ENCODE measurements around the gene C1S.
"Not testable (repeated sequence)": the region's sequence is repeated elsewhere in the genome, so short reads cannot be mapped to it uniquely, and the experiment has no call there.

The C1S gene

GRCh38 chr12:7054925-7055324 lies 5.6 kb upstream of the C1S start:
- Histone ChIP-seq H3K36me3 (replicated peaks) (no peaks in the 10 kb centered on the region), H3K4me3 (ENCODE audit: low read depth, low read length) (no peak overlapping the region), H3K27me3 (replicated peaks) (no peaks in the 10 kb centered on the region), H3K27ac (no peak overlapping the region)
- DNase-seq: no peak
- TF ChIP-seq CTCF (IDR thresholded peaks at IDR 0.05; ENCODE audit: low read depth, low read length, missing control alignments): no peak
- in situ Hi-C loops (cut with HindIII; ENCODE audit: low pct_ligation_motif_present, low sequenced_read_pairs): no loop called here

GRCh38 chr12:7055736-7056135 lies 4.8 kb upstream of the C1S start:
- H3K36me3 ChIP-seq (replicated peaks); DNase-seq; H3K4me3 ChIP-seq (ENCODE audit: low read depth, low read length); H3K27ac ChIP-seq; H3K27me3 ChIP-seq (replicated peaks); in situ Hi-C loops (cut with HindIII; ENCODE audit: low pct_ligation_motif_present, low sequenced_read_pairs): not testable (repeated sequence)

GRCh38 chr12:7058163-7058845 lies 2.2 kb upstream of the C1S start:
- no peak overlapping the region for H3K27ac ChIP-seq
- H3K36me3 ChIP-seq (replicated peaks): no peaks in the 10 kb centered on the region
- H3K4me3 ChIP-seq (ENCODE audit: low read depth, low read length): no peak overlapping the region
- in situ Hi-C loops (cut with HindIII; ENCODE audit: low pct_ligation_motif_present, low sequenced_read_pairs): no loop called here
- no peak for TF ChIP-seq CTCF (IDR thresholded peaks at IDR 0.05; ENCODE audit: low read depth, low read length, missing control alignments)
- H3K27me3 ChIP-seq (replicated peaks): no peaks in the 10 kb centered on the region
- DNase-seq: no peak

GRCh38 chr12:7058850-7059395 lies 1.6 kb upstream of the C1S start:
- H3K4me3 ChIP-seq (ENCODE audit: low read depth, low read length): no peak overlapping the region
- H3K27me3 ChIP-seq (replicated peaks): no peaks in the 10 kb centered on the region
- TF ChIP-seq CTCF (IDR thresholded peaks at IDR 0.05; ENCODE audit: low read depth, low read length, missing control alignments): no peak
- DNase-seq: no peak
- in situ Hi-C loops (cut with HindIII; ENCODE audit: low pct_ligation_motif_present, low sequenced_read_pairs): no loop called here
- no peaks in the 10 kb centered on the region for H3K36me3 ChIP-seq (replicated peaks)
- H3K27ac ChIP-seq: no peak overlapping the region

GRCh38 chr12:7059780-7060179 lies 738 bp upstream of the C1S start:
- no peak for DNase-seq
- Histone ChIP-seq H3K36me3 (replicated peaks) (no peaks in the 10 kb centered on the region), H3K27ac (no peak overlapping the region), H3K4me3 (ENCODE audit: low read depth, low read length) (no peak overlapping the region), H3K27me3 (replicated peaks) (no peaks in the 10 kb centered on the region)
- no peak for TF ChIP-seq CTCF (IDR thresholded peaks at IDR 0.05; ENCODE audit: low read depth, low read length, missing control alignments)
- in situ Hi-C loops (cut with HindIII; ENCODE audit: low pct_ligation_motif_present, low sequenced_read_pairs): no loop called here

GRCh38 chr12:7061138-7061537 lies 620 bp downstream of the C1S start:
- Histone ChIP-seq H3K27ac (no peak overlapping the region), H3K4me3 (ENCODE audit: low read depth, low read length) (no peak overlapping the region), H3K27me3 (replicated peaks) (no peaks in the 10 kb centered on the region), H3K36me3 (replicated peaks) (no peaks in the 10 kb centered on the region)
- no peak for DNase-seq
- TF ChIP-seq CTCF (IDR thresholded peaks at IDR 0.05; ENCODE audit: low read depth, low read length, missing control alignments): no peak
- in situ Hi-C loops (cut with HindIII; ENCODE audit: low pct_ligation_motif_present, low sequenced_read_pairs): no loop called here
